GM23338 (cell line): ENCODE data around the gene NTF3. TPM values are rescaled to one million over a fixed set of nuclear protein-coding genes. Genes with fewer than 3 reads are reported as not detected.

Experiments used
- ATAC-seq: fragments of 200-7000 bp; cut with Tn5 transposase; 3 replicates; pipeline ENCODE4 v1.9.1; 2020
- DNase-seq: peaks from one replicate; pipeline ENCODE4 v3.0.0-alpha.2; 2015; ENCODE audit warnings: low spot score
- H2AFZ ChIP-seq: fragments of 200-600 bp; sonication (generic); 2 replicates; pipeline ENCODE4 v1.8.0; 2016; ENCODE audit warnings: antibody characterized with exemption, mild to moderate bottlenecking, moderate library complexity
- H3F3A ChIP-seq: fragments of 200-600 bp; sonication (generic); replicated peaks from 2 replicates; pipeline ENCODE4 v1.8.0; 2017; ENCODE audit warnings: antibody characterized with exemption, mixed run types, low read depth
- H3K27ac ChIP-seq: fragments of 200-600 bp; sonication (generic); 2 replicates; pipeline ENCODE4 v1.6.1; 2016; ENCODE audit warnings: low read depth
- H3K27me3 ChIP-seq: fragments of 200-600 bp; sonication (generic); 2 replicates; pipeline ENCODE4 v1.8.0; 2016; ENCODE audit warnings: mild to moderate bottlenecking, mixed run types, moderate library complexity; ENCODE audit not compliant: insufficient read depth
- H3K36me3 ChIP-seq: fragments of 200-600 bp; sonication (generic); 2 replicates; pipeline ENCODE4 v1.8.0; 2016; ENCODE audit warnings: mild to moderate bottlenecking; ENCODE audit not compliant: insufficient read depth
- H3K4me1 ChIP-seq: fragments of 200-600 bp; sonication (generic); 2 replicates; pipeline ENCODE4 v1.8.0; 2016; ENCODE audit warnings: mild to moderate bottlenecking, moderate library complexity; ENCODE audit not compliant: insufficient read depth
- H3K4me2 ChIP-seq: fragments of 200-600 bp; sonication (generic); 2 replicates; pipeline ENCODE4 v1.7.1; 2017; ENCODE audit warnings: mixed run types
- H3K4me3 ChIP-seq: fragments of 200-600 bp; sonication (generic); 2 replicates; pipeline ENCODE4 v1.6.1; 2016; ENCODE audit warnings: mixed run types
- H3K79me2 ChIP-seq: fragments of 200-600 bp; sonication (generic); replicated peaks from 2 replicates; pipeline ENCODE4 v1.8.0; 2017; ENCODE audit warnings: mild to moderate bottlenecking; ENCODE audit not compliant: insufficient read depth
- H3K9me2 ChIP-seq: fragments of 200-600 bp; sonication (generic); 2 replicates; pipeline ENCODE4 v1.8.0; 2017; ENCODE audit not compliant: insufficient read depth
- H4K20me1 ChIP-seq: fragments of 200-600 bp; sonication (generic); replicated peaks from 2 replicates; pipeline ENCODE4 v1.8.0; 2017; ENCODE audit warnings: mild to moderate bottlenecking; ENCODE audit not compliant: insufficient read depth
- H3K27ac Mint-ChIP-seq: 2 replicates; pipeline ENCODE4 v1.8.0; 2020; ENCODE audit warnings: inconsistent platforms, mild to moderate bottlenecking, moderate library complexity, mixed read lengths
- H3K27me3 Mint-ChIP-seq: 3 replicates; pipeline ENCODE4 v1.8.0; 2022; ENCODE audit warnings: low read depth, mild to moderate bottlenecking, moderate library complexity, mixed read lengths, inconsistent platforms; ENCODE audit not compliant: insufficient read depth, poor library complexity
- H3K36me3 Mint-ChIP-seq: 3 replicates; pipeline ENCODE4 v1.8.0; 2021; ENCODE audit warnings: low read depth, mild to moderate bottlenecking, inconsistent platforms, moderate library complexity, mixed read lengths
- H3K4me1 Mint-ChIP-seq: 3 replicates; pipeline ENCODE4 v1.8.0; 2020; ENCODE audit warnings: mild to moderate bottlenecking, inconsistent platforms, mixed read lengths
- H3K4me3 Mint-ChIP-seq: 3 replicates; pipeline ENCODE4 v1.8.0; 2021; ENCODE audit warnings: moderate library complexity, mild to moderate bottlenecking, inconsistent platforms, mixed read lengths
- H3K9me3 Mint-ChIP-seq: 3 replicates; pipeline ENCODE4 v1.8.0; 2020; ENCODE audit warnings: moderate library complexity, mild to moderate bottlenecking, inconsistent platforms, mixed read lengths
- CREB1 ChIP-seq: fragments of 250-450 bp; sonication (Bioruptor Pico); IDR thresholded peaks from 2 replicates; pipeline ENCODE4 v1.5.0; 2020; ENCODE audit warnings: low read depth, mild to moderate bottlenecking, moderate library complexity
- CTCF ChIP-seq, 2 experiments: fragments of 200-600 bp in 1 of 2; sonication (generic) in 1 of 2; conservative IDR thresholded peaks; 2 replicates each; pipeline versions ENCODE4 v1.5.1 to v1.6.1; 2016 to 2017; ENCODE audit warnings: antibody characterized with exemption in 2 of 2, low read depth in 2 of 2, mild to moderate bottlenecking in 2 of 2, moderate library complexity in 1 of 2
- EZH2 ChIP-seq: fragments of 200-600 bp; sonication (generic); IDR thresholded peaks from one replicate; pipeline ENCODE4 v1.8.0; 2017; ENCODE audit warnings: antibody characterized with exemption, mild to moderate bottlenecking, low read depth; ENCODE audit not compliant: unreplicated experiment
- EZH2phosphoT487 ChIP-seq: fragments of 200-600 bp; sonication (generic); IDR thresholded peaks from one replicate; pipeline ENCODE4 v1.8.1; 2018; ENCODE audit warnings: antibody characterized with exemption; ENCODE audit not compliant: unreplicated experiment
- JUNB ChIP-seq: IDR thresholded peaks from one replicate; pipeline ENCODE4 v1.6.1; 2016; ENCODE audit warnings: antibody characterized with exemption; ENCODE audit not compliant: unreplicated experiment
- NANOG ChIP-seq: IDR thresholded peaks from 2 replicates; pipeline ENCODE4 v1.6.1; 2016; ENCODE audit warnings: antibody characterized with exemption, borderline replicate concordance
- POLR2AphosphoS5 ChIP-seq: IDR thresholded peaks from 2 replicates; pipeline ENCODE4 v1.6.1; 2016; ENCODE audit warnings: antibody characterized with exemption, low read depth
- STAT1 ChIP-seq: IDR thresholded peaks from one replicate; pipeline ENCODE4 v1.6.1; 2016; ENCODE audit warnings: antibody characterized with exemption; ENCODE audit not compliant: unreplicated experiment
- ZNF114 ChIP-seq: fragments of 250-450 bp; sonication (Bioruptor Pico); IDR thresholded peaks from 2 replicates; pipeline ENCODE4 v1.5.0; 2020; ENCODE audit warnings: mild to moderate bottlenecking, moderate library complexity
- ZNF331 ChIP-seq: fragments of 250-450 bp; sonication (Bioruptor Pico); IDR thresholded peaks from 2 replicates; pipeline ENCODE4 v1.5.0; 2020; ENCODE audit warnings: low read depth, mild to moderate bottlenecking, moderate library complexity
- polyA plus RNA-seq: library from polyadenylated mRNA; unstranded; fragments of >200 nt; fragmentation: Nextera tagmentation; extraction: Ambion mirVana; gene quantifications from 2 replicates; pipeline ENCODE4 v1.2.1, GENCODE V29; 2016
- total RNA-seq: library from RNA; depleted of rRNA; stranded (reverse); fragments of >200 nt; shearing (Covaris generic); gene quantifications from 2 replicates; pipeline ENCODE4 v1.2.3, GENCODE V29; 2014
- TF ChIP-seq, protein P1 (sequence below): fragments of 250-450 bp; sonication (Bioruptor Pico); IDR thresholded peaks from 2 replicates; pipeline ENCODE4 v1.5.0; 2020; ENCODE audit warnings: mild to moderate bottlenecking, moderate library complexity
- TF ChIP-seq, protein P2 (sequence below): IDR thresholded peaks from 2 replicates; pipeline ENCODE4 v1.6.1; 2016; ENCODE audit warnings: antibody characterized with exemption
- TF ChIP-seq, protein P3 (sequence below): IDR thresholded peaks from one replicate; pipeline ENCODE4 v1.6.1; 2018; ENCODE audit warnings: antibody characterized with exemption; ENCODE audit not compliant: unreplicated experiment

Gene NTF3
- total and polyA plus RNA-seq, 2 experiments from 2014 or later = 1.2 TPM; not detected in 1

DNA sequence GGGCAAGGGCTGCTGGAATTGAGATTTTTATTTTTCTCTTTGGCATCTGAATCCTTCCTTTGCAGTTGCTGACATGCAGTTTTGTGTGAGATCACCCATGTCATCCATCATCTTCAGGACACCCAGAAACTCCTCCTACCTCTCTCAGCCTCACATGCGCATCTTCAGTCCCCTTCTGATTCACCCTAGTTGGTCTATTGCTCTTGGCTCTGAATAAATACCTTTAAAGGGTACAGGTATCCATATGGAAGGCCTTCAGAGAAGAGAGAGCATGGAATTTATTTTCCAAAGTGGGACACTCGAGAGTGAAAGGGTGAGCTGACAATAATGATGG, 41.8 kb downstream of the NTF3 start:
- DNase-seq = no peak
- no peaks in the 10 kb centered on the region for H3K27me3 ChIP-seq
- H3K4me3 Mint-ChIP-seq = no peak overlapping the region
- H3K4me1 Mint-ChIP-seq = peaks cover 24% of the 10 kb centered on the region
- no peaks in the 10 kb centered on the region for H3K36me3 ChIP-seq
- H3K4me2 ChIP-seq = no peak overlapping the region
- H3K9me2 ChIP-seq = peaks cover 3% of the 10 kb centered on the region; the same call in 1 of the 2 replicates
- H3K36me3 Mint-ChIP-seq = no peaks in the 10 kb centered on the region
- H4K20me1 ChIP-seq = no peaks in the 10 kb centered on the region; the same call in 1 of the 2 replicates
- no peaks in the 10 kb centered on the region for H3K9me3 Mint-ChIP-seq
- TF ChIP-seq JUNB = no peak
- TF ChIP-seq ZNF114 (CRISPR knock-in tag) = no peak
- TF ChIP-seq POLR2AphosphoS5 = no peak
- no peak for TF ChIP-seq CREB1 (CRISPR knock-in tag)
- no peak for TF ChIP-seq EZH2phosphoT487
- TF ChIP-seq, protein P1, sequence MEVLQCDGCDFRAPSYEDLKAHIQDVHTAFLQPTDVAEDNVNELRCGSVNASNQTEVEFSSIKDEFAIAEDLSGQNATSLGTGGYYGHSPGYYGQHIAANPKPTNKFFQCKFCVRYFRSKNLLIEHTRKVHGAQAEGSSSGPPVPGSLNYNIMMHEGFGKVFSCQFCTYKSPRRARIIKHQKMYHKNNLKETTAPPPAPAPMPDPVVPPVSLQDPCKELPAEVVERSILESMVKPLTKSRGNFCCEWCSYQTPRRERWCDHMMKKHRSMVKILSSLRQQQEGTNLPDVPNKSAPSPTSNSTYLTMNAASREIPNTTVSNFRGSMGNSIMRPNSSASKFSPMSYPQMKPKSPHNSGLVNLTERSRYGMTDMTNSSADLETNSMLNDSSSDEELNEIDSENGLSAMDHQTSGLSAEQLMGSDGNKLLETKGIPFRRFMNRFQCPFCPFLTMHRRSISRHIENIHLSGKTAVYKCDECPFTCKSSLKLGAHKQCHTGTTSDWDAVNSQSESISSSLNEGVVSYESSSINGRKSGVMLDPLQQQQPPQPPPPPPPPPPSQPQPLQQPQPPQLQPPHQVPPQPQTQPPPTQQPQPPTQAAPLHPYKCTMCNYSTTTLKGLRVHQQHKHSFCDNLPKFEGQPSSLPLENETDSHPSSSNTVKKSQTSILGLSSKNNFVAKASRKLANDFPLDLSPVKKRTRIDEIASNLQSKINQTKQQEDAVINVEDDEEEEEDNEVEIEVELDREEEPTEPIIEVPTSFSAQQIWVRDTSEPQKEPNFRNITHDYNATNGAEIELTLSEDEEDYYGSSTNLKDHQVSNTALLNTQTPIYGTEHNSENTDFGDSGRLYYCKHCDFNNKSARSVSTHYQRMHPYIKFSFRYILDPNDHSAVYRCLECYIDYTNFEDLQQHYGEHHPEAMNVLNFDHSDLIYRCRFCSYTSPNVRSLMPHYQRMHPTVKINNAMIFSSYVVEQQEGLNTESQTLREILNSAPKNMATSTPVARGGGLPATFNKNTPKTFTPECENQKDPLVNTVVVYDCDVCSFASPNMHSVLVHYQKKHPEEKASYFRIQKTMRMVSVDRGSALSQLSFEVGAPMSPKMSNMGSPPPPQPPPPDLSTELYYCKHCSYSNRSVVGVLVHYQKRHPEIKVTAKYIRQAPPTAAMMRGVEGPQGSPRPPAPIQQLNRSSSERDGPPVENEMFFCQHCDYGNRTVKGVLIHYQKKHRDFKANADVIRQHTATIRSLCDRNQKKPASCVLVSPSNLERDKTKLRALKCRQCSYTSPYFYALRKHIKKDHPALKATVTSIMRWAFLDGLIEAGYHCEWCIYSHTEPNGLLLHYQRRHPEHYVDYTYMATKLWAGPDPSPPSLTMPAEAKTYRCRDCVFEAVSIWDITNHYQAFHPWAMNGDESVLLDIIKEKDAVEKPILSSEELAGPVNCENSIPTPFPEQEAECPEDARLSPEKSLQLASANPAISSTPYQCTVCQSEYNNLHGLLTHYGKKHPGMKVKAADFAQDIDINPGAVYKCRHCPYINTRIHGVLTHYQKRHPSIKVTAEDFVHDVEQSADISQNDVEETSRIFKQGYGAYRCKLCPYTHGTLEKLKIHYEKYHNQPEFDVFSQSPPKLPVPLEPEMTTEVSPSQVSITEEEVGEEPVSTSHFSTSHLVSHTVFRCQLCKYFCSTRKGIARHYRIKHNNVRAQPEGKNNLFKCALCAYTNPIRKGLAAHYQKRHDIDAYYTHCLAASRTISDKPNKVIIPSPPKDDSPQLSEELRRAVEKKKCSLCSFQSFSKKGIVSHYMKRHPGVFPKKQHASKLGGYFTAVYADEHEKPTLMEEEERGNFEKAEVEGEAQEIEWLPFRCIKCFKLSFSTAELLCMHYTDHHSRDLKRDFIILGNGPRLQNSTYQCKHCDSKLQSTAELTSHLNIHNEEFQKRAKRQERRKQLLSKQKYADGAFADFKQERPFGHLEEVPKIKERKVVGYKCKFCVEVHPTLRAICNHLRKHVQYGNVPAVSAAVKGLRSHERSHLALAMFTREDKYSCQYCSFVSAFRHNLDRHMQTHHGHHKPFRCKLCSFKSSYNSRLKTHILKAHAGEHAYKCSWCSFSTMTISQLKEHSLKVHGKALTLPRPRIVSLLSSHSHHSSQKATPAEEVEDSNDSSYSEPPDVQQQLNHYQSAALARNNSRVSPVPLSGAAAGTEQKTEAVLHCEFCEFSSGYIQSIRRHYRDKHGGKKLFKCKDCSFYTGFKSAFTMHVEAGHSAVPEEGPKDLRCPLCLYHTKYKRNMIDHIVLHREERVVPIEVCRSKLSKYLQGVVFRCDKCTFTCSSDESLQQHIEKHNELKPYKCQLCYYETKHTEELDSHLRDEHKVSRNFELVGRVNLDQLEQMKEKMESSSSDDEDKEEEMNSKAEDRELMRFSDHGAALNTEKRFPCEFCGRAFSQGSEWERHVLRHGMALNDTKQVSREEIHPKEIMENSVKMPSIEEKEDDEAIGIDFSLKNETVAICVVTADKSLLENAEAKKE (CRISPR knock-in tag) = no peak
- TF ChIP-seq, protein P2, sequence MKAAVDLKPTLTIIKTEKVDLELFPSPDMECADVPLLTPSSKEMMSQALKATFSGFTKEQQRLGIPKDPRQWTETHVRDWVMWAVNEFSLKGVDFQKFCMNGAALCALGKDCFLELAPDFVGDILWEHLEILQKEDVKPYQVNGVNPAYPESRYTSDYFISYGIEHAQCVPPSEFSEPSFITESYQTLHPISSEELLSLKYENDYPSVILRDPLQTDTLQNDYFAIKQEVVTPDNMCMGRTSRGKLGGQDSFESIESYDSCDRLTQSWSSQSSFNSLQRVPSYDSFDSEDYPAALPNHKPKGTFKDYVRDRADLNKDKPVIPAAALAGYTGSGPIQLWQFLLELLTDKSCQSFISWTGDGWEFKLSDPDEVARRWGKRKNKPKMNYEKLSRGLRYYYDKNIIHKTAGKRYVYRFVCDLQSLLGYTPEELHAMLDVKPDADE = no peak
- no peak for TF ChIP-seq NANOG
- TF ChIP-seq EZH2 = no peak
- no peak for TF ChIP-seq ZNF331 (CRISPR knock-in tag)
- TF ChIP-seq, protein P3, sequence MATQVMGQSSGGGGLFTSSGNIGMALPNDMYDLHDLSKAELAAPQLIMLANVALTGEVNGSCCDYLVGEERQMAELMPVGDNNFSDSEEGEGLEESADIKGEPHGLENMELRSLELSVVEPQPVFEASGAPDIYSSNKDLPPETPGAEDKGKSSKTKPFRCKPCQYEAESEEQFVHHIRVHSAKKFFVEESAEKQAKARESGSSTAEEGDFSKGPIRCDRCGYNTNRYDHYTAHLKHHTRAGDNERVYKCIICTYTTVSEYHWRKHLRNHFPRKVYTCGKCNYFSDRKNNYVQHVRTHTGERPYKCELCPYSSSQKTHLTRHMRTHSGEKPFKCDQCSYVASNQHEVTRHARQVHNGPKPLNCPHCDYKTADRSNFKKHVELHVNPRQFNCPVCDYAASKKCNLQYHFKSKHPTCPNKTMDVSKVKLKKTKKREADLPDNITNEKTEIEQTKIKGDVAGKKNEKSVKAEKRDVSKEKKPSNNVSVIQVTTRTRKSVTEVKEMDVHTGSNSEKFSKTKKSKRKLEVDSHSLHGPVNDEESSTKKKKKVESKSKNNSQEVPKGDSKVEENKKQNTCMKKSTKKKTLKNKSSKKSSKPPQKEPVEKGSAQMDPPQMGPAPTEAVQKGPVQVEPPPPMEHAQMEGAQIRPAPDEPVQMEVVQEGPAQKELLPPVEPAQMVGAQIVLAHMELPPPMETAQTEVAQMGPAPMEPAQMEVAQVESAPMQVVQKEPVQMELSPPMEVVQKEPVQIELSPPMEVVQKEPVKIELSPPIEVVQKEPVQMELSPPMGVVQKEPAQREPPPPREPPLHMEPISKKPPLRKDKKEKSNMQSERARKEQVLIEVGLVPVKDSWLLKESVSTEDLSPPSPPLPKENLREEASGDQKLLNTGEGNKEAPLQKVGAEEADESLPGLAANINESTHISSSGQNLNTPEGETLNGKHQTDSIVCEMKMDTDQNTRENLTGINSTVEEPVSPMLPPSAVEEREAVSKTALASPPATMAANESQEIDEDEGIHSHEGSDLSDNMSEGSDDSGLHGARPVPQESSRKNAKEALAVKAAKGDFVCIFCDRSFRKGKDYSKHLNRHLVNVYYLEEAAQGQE = no peak
- TF ChIP-seq CTCF (conservative IDR thresholded peaks at IDR 0.05; ENCODE audit: low read depth in 2 of 2) = no peak
- no peak for TF ChIP-seq STAT1
- peaks cover 19% of the 10 kb centered on the region for H3K27me3 Mint-ChIP-seq
- H3K79me2 ChIP-seq = no peaks in the 10 kb centered on the region
- no peak overlapping the region for H3K27ac Mint-ChIP-seq
- H3K4me1 ChIP-seq = no peaks in the 10 kb centered on the region; the same call in 1 of the 2 replicates
- H3K27ac ChIP-seq = no peak overlapping the region
- no peak overlapping the region for H3K4me3 ChIP-seq
- no peak overlapping the region for H2AFZ ChIP-seq
- H3F3A ChIP-seq = no peaks in the 10 kb centered on the region
- ATAC-seq = no peak
